Measurements from ENCODE around the gene HOXB9. TPM values are rescaled to one million over a fixed set of nuclear protein-coding genes. Genes with fewer than 3 reads are reported as not detected.

Gene HOXB9
- total RNA-seq, 1 donor from 2014 or later, result 0.24 TPM

GRCh38 chr17:48611681-48612455 is 14.3 kb downstream of the HOXB9 start:
- DNase-seq (ENCODE audit: low spot score), result no peak

- DNase-seq (ENCODE audit: low spot score), result no peak
These were observed 14.9 kb downstream of the HOXB9 start for GRCh38 chr17:48611213-48611612.

- peak; percentile 82 for DNase-seq (ENCODE audit: low spot score)
These were observed 15.6 kb downstream of the HOXB9 start, which contains the start of gene HOXB7 for GRCh38 chr17:48610282-48611211. TSS of gene HOXB7 (minus strand) at chr17:48611017. CDS start at chr17:48610918, 99 bp downstream.

- no peak for DNase-seq (ENCODE audit: low spot score)
These were observed 16.3 kb downstream of the HOXB9 start for GRCh38 chr17:48609759-48610281.

- no peak for DNase-seq (ENCODE audit: low spot score)
These were observed 17.1 kb downstream of the HOXB9 start for GRCh38 chr17:48609033-48609432.

- no peak for DNase-seq (ENCODE audit: low spot score)
These were observed 17.7 kb downstream of the HOXB9 start for GRCh38 chr17:48608494-48608834.

- DNase-seq (ENCODE audit: low spot score), result no peak
These were observed 19.1 kb downstream of the HOXB9 start for GRCh38 chr17:48606892-48607614.

GRCh38 chr17:48605991-48606891 is 19.9 kb downstream of the HOXB9 start:
- DNase-seq (ENCODE audit: low spot score), result no peak

GRCh38 chr17:48605409-48605919 is 20.7 kb downstream of the HOXB9 start:
- no peak for DNase-seq (ENCODE audit: low spot score)

GRCh38 chr17:48604770-48605329 is 21.3 kb downstream of the HOXB9 start, which contains the start of gene HOXB6:
TSS of gene HOXB6 (minus strand) at chr17:48604986. CDS start at chr17:48598150, 6,836 bp downstream.
- DNase-seq (ENCODE audit: low spot score), result peak; percentile 69

- peak; percentile 66 for DNase-seq (ENCODE audit: low spot score)
These were observed 22.0 kb downstream of the HOXB9 start for GRCh38 chr17:48603959-48604769.

GRCh38 chr17:48601539-48602425 is 24.4 kb downstream of the HOXB9 start:
- DNase-seq (ENCODE audit: low spot score), result no peak

GRCh38 chr17:48601207-48601538 is 25.0 kb downstream of the HOXB9 start:
- DNase-seq (ENCODE audit: low spot score), result no peak

- no peak for DNase-seq (ENCODE audit: low spot score)
These were observed 25.7 kb downstream of the HOXB9 start for GRCh38 chr17:48600244-48601098.

- DNase-seq (ENCODE audit: low spot score), result no peak
These were observed 26.8 kb downstream of the HOXB9 start for GRCh38 chr17:48599354-48599753.

GRCh38 chr17:48598736-48599135 is 27.4 kb downstream of the HOXB9 start:
- DNase-seq (ENCODE audit: low spot score), result no peak
